Measurements from ENCODE around the gene CEP85L. TPM values are rescaled to one million over a fixed set of nuclear protein-coding genes. Genes with fewer than 3 reads are reported as not detected.

Gene CEP85L
- total RNA-seq: 42.3 and 42.7 TPM in 2 replicates

DNA sequence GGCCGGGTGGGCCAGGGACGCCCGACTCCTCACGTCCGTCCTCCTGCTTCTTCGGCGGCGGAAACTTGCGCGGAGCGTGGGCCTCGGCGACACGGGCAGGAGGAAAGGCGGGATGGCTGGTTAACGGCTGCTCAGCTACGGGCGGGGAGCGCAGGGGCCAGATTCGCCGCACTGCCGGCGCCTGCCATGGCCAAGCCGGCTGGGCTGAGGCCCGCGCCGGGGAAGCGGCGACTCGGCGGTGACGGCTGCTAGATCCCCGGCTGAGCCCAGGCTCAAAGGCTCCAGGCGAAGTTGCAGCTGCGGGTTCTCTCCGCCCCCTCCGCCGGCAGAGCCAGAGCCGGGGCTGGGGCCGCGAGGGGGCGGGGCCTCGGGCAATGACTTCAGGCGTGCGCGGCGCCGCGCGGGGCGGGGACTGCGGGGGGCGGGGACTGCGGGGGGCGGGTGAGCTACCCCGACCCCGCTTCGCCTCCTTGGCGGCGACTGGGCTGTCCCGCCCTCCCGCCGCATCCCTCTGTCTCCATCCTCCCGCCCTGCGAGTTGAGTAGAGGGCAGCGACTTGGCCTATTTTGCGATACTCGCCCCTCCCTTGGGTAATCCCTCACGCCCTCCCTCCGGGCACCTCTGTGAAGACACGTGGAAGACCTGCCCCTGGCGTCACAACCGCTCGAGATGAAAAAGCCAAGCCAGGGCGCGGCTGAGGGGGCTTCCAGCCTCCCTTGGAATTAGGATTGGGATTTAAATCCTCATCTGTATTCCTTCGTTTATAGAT lies at the start of gene CEP85L:
Gene CEP85L (minus strand): TSS at position 310 of the 769 bp plus-strand sequence. CDS start 322 bp downstream, outside the sequence.
- Mint-ChIP-seq H3K9me3 (no peaks in the 10 kb centered on the region), H3K27ac (peak within 1 kb of the TSS; percentile 93), H3K27me3 (no peaks in the 10 kb centered on the region), H3K36me3 (ENCODE audit: low read depth) (peaks cover 17% of the 10 kb centered on the region), H3K4me1 (peaks cover 29% of the 10 kb centered on the region), H3K4me3 (peak within 1 kb of the TSS; percentile 90)
- intact Hi-C loops (cut with micrococcal nuclease): loop anchor here (1.0 to 10.0 kb wide), 7 partner anchors 13 to 423 kb away; partner anchors contain the start of genes ASF1A, FAM184A and MCM9
- peak; percentile 96 for DNase-seq

GRCh38 chr6:118700531-118700930 lies 49.1 kb upstream of the CEP85L start:
- H3K9me3 Mint-ChIP-seq: peaks cover 4% of the 10 kb centered on the region
- peaks cover 33% of the 10 kb centered on the region for H3K4me1 Mint-ChIP-seq
- intact Hi-C loops (cut with micrococcal nuclease): no loop called here
- peak overlapping the region; percentile 43 for H3K27ac Mint-ChIP-seq
- no peak overlapping the region for H3K4me3 Mint-ChIP-seq
- no peak for DNase-seq
- peaks cover 54% of the 10 kb centered on the region for H3K36me3 Mint-ChIP-seq (ENCODE audit: low read depth)
- H3K27me3 Mint-ChIP-seq: no peaks in the 10 kb centered on the region

DNA sequence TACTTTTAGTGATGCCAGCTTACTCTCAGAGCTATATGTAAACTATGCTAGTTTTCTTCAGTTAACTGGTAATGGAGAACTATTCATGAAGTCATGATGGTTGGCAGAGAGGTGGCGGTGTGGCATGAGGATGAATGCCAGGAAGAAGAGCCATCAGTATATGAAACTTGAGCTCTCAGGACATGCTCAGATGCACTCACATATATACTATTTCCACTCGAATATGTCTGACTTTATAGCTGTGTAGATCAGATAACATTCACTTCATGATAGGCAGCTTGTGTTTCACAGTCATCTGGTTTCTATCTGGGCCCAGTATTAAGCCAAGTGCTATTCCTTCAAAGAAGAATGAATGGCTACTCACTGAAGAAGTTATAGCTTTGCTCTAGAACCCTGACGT lies 46.2 kb upstream of the CEP85L start:
- Mint-ChIP-seq H3K4me1 (peaks cover 38% of the 10 kb centered on the region), H3K27ac (no peak overlapping the region), H3K27me3 (no peaks in the 10 kb centered on the region), H3K9me3 (peaks cover 12% of the 10 kb centered on the region), H3K36me3 (ENCODE audit: low read depth) (peaks cover 64% of the 10 kb centered on the region), H3K4me3 (no peak overlapping the region)
- intact Hi-C loops (cut with micrococcal nuclease): no loop called here
- DNase-seq: no peak

DNA sequence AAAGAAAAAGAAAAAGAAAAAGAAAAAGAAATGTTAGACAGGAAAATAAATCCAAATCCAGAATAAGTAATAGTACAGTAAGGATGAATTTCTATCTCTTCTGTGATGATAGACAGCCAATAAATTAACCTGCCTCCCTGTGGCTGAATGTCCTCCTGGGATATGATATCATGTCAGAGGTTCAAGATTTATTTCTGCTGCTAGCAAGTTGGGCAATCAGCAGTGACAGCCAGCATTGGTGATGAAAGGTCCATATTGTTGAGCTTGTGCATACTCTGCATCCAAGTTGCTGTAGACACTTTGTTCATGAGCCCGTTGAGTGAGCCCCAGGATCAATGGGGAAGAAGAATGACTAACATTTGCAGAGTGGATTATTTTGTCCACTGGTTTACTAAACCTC lies 44.9 kb upstream of the CEP85L start:
- DNase-seq: no peak
- H3K4me3 Mint-ChIP-seq: no peak overlapping the region
- H3K9me3 Mint-ChIP-seq: peaks cover 9% of the 10 kb centered on the region
- H3K4me1 Mint-ChIP-seq: peaks cover 39% of the 10 kb centered on the region
- no peaks in the 10 kb centered on the region for H3K27me3 Mint-ChIP-seq
- H3K27ac Mint-ChIP-seq: no peak overlapping the region
- intact Hi-C loops (cut with micrococcal nuclease): no loop called here
- peaks cover 59% of the 10 kb centered on the region for H3K36me3 Mint-ChIP-seq (ENCODE audit: low read depth)

- intact Hi-C loops (cut with micrococcal nuclease): no loop called here
- Mint-ChIP-seq H3K36me3 (ENCODE audit: low read depth) (peaks cover 64% of the 10 kb centered on the region), H3K4me3 (no peak overlapping the region), H3K4me1 (peaks cover 40% of the 10 kb centered on the region), H3K27ac (no peak overlapping the region), H3K9me3 (peaks cover 8% of the 10 kb centered on the region), H3K27me3 (no peaks in the 10 kb centered on the region)
- no peak for DNase-seq
Observed at GRCh38 chr6:118693562-118693961, 42.2 kb upstream of the CEP85L start.

DNA sequence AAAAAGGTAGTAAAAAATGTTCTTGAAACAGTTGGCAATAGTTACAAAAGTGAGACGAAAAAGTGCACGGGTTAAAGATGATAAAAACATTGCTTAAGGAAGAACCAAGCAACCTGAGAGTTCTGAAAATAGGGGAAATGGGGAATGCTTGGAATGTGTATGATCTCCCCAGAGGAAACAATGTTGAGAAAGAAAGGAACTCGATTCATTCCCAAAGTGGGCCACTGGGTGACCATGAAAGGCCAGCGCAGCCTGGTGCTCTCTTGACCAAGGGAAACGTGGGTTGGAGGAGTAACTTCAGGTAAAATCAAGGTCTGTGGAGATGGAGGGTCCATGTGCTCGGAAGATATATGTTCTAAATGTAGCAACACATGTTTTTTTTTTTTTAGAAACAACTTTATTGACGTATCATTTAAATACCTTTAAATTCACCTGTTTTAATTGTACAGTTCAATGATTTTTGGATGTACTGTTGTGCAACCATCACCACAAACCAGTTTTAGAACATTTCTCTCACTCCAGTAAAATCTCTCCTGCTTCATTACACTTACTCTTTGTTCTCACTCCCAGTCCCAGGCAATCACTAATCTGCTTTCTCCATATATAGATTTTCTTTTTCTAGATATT lies 34.5 kb upstream of the CEP85L start:
- peaks cover 36% of the 10 kb centered on the region for H3K36me3 Mint-ChIP-seq (ENCODE audit: low read depth)
- peak overlapping the region; percentile 18 for H3K27ac Mint-ChIP-seq
- intact Hi-C loops (cut with micrococcal nuclease): loop anchor here (1.0 kb wide), 1 partner anchor 40 kb away; no protein-coding TSS in a partner anchor
- peaks cover 49% of the 10 kb centered on the region for H3K4me1 Mint-ChIP-seq
- no peak overlapping the region for H3K4me3 Mint-ChIP-seq
- no peaks in the 10 kb centered on the region for H3K9me3 Mint-ChIP-seq
- no peak for DNase-seq
- no peaks in the 10 kb centered on the region for H3K27me3 Mint-ChIP-seq

DNA sequence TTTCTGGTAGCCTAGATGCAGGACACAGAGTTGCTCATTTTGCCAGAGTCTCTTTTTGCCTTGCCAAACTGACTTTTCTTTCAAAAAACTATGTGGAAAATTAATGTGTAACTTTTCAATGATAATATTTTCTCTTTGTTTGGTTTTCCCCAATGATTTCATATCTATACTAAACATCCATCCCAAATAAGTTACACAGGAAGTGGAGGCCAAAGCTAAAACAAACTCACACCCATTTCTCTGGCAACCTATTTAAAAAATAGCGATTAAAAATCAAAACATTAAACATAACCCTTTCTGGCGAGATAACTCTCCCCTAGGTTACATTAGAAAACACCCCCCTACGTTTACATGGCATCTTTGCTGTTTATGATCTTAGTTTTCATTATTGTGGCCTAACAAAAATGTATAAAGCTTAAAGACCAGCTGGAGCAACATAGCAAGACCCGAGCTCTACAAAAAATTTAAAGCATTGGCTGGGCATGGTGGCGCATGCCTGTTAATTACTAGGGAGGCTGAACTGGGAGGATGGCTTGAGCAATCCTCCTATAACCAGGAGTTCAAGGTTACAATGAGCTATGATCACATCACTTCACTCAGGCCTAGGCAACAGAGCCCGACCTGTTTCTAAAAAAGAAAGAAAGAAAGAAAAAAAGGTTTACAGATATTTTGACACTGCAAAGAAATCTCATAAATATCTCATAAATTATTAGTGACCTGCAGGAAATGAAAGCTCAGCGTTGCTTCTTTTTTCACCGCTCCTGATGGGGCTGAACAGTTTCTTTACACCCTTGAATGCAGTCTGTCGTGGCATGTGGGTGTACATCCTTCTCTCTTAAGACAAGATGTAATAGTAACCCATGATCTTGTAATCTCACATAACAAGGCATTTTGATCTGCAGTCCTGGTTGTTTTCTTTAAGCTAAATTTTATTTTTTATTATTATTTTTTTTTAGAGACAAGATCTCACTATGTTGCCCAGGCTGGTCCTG lies 32.8 kb upstream of the CEP85L start:
- DNase-seq: no peak
- Mint-ChIP-seq H3K27ac (peak overlapping the region; percentile 31), H3K4me3 (peak overlapping the region; percentile 1), H3K9me3 (no peaks in the 10 kb centered on the region), H3K4me1 (peaks cover 51% of the 10 kb centered on the region), H3K27me3 (no peaks in the 10 kb centered on the region), H3K36me3 (ENCODE audit: low read depth) (peaks cover 25% of the 10 kb centered on the region)
- intact Hi-C loops (cut with micrococcal nuclease): no loop called here

GRCh38 chr6:118680452-118681095 lies 29.2 kb upstream of the CEP85L start:
- peaks cover 31% of the 10 kb centered on the region for H3K36me3 Mint-ChIP-seq (ENCODE audit: low read depth)
- intact Hi-C loops (cut with micrococcal nuclease): loop anchor here (1.0 kb wide), 1 partner anchor 96 kb away; no protein-coding TSS in a partner anchor
- DNase-seq: peak; percentile 71
- peaks cover 35% of the 10 kb centered on the region for H3K4me1 Mint-ChIP-seq
- peak overlapping the region; percentile 49 for H3K4me3 Mint-ChIP-seq
- H3K27me3 Mint-ChIP-seq: no peaks in the 10 kb centered on the region
- peak overlapping the region; percentile 84 for H3K27ac Mint-ChIP-seq
- H3K9me3 Mint-ChIP-seq: no peaks in the 10 kb centered on the region

DNA sequence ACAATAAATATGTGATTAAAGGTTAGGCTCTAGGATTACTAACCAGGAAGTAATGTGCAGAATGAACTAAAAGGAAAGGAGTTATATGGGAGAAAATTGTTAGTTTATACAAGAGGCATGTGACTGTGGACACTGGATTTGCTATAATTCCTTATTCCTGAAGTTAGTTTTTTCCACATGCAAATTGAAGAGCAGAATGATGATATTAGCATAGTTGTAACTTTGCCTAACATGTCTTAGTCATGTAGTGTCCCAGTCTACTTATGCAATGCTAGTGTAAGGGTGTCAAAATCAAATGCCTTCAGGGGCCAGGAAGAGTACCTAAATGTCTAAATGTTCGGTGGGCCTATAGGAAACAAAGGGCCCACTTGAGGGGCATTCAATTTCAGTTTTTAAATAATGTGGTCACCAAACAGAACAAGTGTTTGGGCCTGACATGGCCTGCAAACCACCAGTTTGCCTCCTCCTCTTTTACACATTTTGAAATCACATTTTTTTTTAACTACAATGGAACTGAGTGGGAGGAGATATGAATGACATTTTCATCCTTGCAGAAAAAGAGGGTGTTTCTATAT lies 28.0 kb upstream of the CEP85L start:
- no peak overlapping the region for H3K4me3 Mint-ChIP-seq
- peak overlapping the region; percentile 80 for H3K27ac Mint-ChIP-seq
- no peaks in the 10 kb centered on the region for H3K27me3 Mint-ChIP-seq
- DNase-seq: no peak
- H3K36me3 Mint-ChIP-seq (ENCODE audit: low read depth): peaks cover 34% of the 10 kb centered on the region
- intact Hi-C loops (cut with micrococcal nuclease): loop anchor here (1.0 kb wide), 2 partner anchors 27 to 31 kb away; no protein-coding TSS in a partner anchor
- peaks cover 33% of the 10 kb centered on the region for H3K4me1 Mint-ChIP-seq
- no peaks in the 10 kb centered on the region for H3K9me3 Mint-ChIP-seq

GRCh38 chr6:118678866-118679265 lies 27.5 kb upstream of the CEP85L start:
- peak overlapping the region; percentile 80 for H3K27ac Mint-ChIP-seq
- peaks cover 34% of the 10 kb centered on the region for H3K36me3 Mint-ChIP-seq (ENCODE audit: low read depth)
- no peaks in the 10 kb centered on the region for H3K27me3 Mint-ChIP-seq
- intact Hi-C loops (cut with micrococcal nuclease): loop anchor here (1.0 kb wide), 3 partner anchors 15 to 31 kb away; no protein-coding TSS in a partner anchor
- peaks cover 27% of the 10 kb centered on the region for H3K4me1 Mint-ChIP-seq
- H3K9me3 Mint-ChIP-seq: no peaks in the 10 kb centered on the region
- no peak overlapping the region for H3K4me3 Mint-ChIP-seq
- DNase-seq: no peak

- DNase-seq: no peak
- H3K27ac Mint-ChIP-seq: no peak overlapping the region
- H3K27me3 Mint-ChIP-seq: no peaks in the 10 kb centered on the region
- peaks cover 32% of the 10 kb centered on the region for H3K4me1 Mint-ChIP-seq
- H3K9me3 Mint-ChIP-seq: no peaks in the 10 kb centered on the region
- peaks cover 39% of the 10 kb centered on the region for H3K36me3 Mint-ChIP-seq (ENCODE audit: low read depth)
- H3K4me3 Mint-ChIP-seq: no peak overlapping the region
- intact Hi-C loops (cut with micrococcal nuclease): no loop called here
Observed at GRCh38 chr6:118677193-118677592, 25.8 kb upstream of the CEP85L start.

- H3K27me3 Mint-ChIP-seq: no peaks in the 10 kb centered on the region
- no peak overlapping the region for H3K4me3 Mint-ChIP-seq
- H3K36me3 Mint-ChIP-seq (ENCODE audit: low read depth): peaks cover 41% of the 10 kb centered on the region
- peaks cover 25% of the 10 kb centered on the region for H3K4me1 Mint-ChIP-seq
- intact Hi-C loops (cut with micrococcal nuclease): no loop called here
- DNase-seq: no peak
- H3K9me3 Mint-ChIP-seq: no peaks in the 10 kb centered on the region
- no peak overlapping the region for H3K27ac Mint-ChIP-seq
Observed at GRCh38 chr6:118675225-118675624, 23.8 kb upstream of the CEP85L start.

DNA sequence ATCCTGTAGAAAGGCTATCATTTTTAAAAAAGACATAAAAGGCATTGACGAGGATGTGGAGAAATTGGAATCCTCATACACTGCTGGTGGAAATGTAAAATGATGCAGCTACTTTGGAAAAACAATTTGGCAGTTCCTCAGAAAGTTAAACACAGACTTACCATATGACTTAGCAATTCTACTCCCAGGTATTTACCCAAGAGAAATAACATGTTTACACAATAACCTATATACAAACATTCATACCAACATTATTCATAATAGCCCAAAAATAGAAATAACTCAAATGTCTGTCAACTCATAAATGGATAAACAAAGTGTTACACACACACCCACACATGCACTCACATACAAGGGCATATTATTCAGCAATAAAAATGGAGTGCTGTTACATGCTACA lies 23.4 kb upstream of the CEP85L start:
- no peak for DNase-seq
- intact Hi-C loops (cut with micrococcal nuclease): no loop called here
- Mint-ChIP-seq H3K36me3 (ENCODE audit: low read depth) (peaks cover 44% of the 10 kb centered on the region), H3K27me3 (no peaks in the 10 kb centered on the region), H3K9me3 (no peaks in the 10 kb centered on the region), H3K4me1 (peaks cover 25% of the 10 kb centered on the region), H3K4me3 (no peak overlapping the region), H3K27ac (no peak overlapping the region)

Measured in activated CD4-positive, alpha-beta T cell treated with anti-CD3 and anti-CD28 coated beads, Interleukin-2, amount 10 ng/mL, durations not matched to agents 24 days and 14 days (primary cell).